CD14-positive monocyte (primary cell): ENCODE data around the gene INHBC. TPM values are rescaled to one million over a fixed set of nuclear protein-coding genes. Genes with fewer than 3 reads are reported as not detected.
A peak's percentile ranks its signal among the peaks of the same experiment; 100 is the strongest.

ENCODE experiments used
- DNase-seq, 3 donors: peaks; one replicate each; pipeline ENCODE4 v3.0.0-alpha.2; 2011 to 2022
- H2AFZ ChIP-seq: 2 replicates; pipeline ENCODE4 v1.6.0; 2012; ENCODE audit warnings: mild to moderate bottlenecking, low read depth, low read length, inconsistent platforms; ENCODE audit not compliant: insufficient read depth, poor library complexity, severe bottlenecking
- H3K27ac ChIP-seq, 2 donors: 1 replicate in 1 of 2; 2 replicates in 1 of 2; pipeline ENCODE4 v1.5.1; 2012 to 2013; ENCODE audit warnings: low read length in 2 of 2, control low read depth in 1 of 2, inconsistent platforms in 1 of 2, low read depth in 1 of 2, mild to moderate bottlenecking in 1 of 2
- H3K27me3 ChIP-seq, 2 donors: one replicate each; pipeline versions ENCODE4 v1.6.0 to v1.6.1; 2011 to 2013; ENCODE audit warnings: low read length in 2 of 2; ENCODE audit not compliant: control insufficient read depth in 2 of 2, insufficient read depth in 2 of 2
- H3K36me3 ChIP-seq, 2 donors: replicated peaks in 1 of 2; 1 replicate in 1 of 2; 2 replicates in 1 of 2; pipeline versions ENCODE4 v1.5.1 to v1.6.1; 2012 to 2013; ENCODE audit warnings: low read length in 2 of 2, control low read depth in 1 of 2, inconsistent platforms in 1 of 2, mild to moderate bottlenecking in 1 of 2; ENCODE audit not compliant: insufficient read depth in 2 of 2, control insufficient read depth in 1 of 2
- H3K4me1 ChIP-seq, 2 donors: 1 replicate in 1 of 2; 2 replicates in 1 of 2; pipeline versions ENCODE4 v1.5.1 to v1.6.1; 2012 to 2013; ENCODE audit warnings: low read length in 2 of 2, control low read depth in 1 of 2, inconsistent platforms in 1 of 2, mild to moderate bottlenecking in 1 of 2, moderate library complexity in 1 of 2; ENCODE audit not compliant: insufficient read depth in 2 of 2, control insufficient read depth in 1 of 2
- H3K4me2 ChIP-seq: replicated peaks from 2 replicates; pipeline ENCODE3; 2012; ENCODE audit warnings: low read length, moderate library complexity, mild to moderate bottlenecking; ENCODE audit not compliant: poor library complexity, severe bottlenecking; ENCODE audit errors: extremely low read depth
- H3K4me3 ChIP-seq, 3 experiments: fragments of 200-600 bp in 1 of 3; sonication (generic) in 1 of 3; replicated peaks in 1 of 3; 1 replicate in 2 of 3; 2 replicates in 1 of 3; pipeline ENCODE4 v1.5.1; 2011 to 2013; ENCODE audit warnings: low read length in 3 of 3, mild to moderate bottlenecking in 3 of 3, control low read depth in 2 of 3, low read depth in 2 of 3, inconsistent platforms in 1 of 3, moderate library complexity in 1 of 3
- H3K79me2 ChIP-seq: 2 replicates; pipeline ENCODE4 v1.6.0; 2012; ENCODE audit warnings: mild to moderate bottlenecking, control low read depth, inconsistent platforms, low read length, moderate library complexity; ENCODE audit not compliant: insufficient read depth
- H3K9ac ChIP-seq: 2 replicates; pipeline ENCODE4 v1.6.0; 2017; ENCODE audit warnings: low read length, mild to moderate bottlenecking; ENCODE audit not compliant: insufficient read depth, poor library complexity, severe bottlenecking
- H3K9me3 ChIP-seq, 2 donors: replicated peaks in 1 of 2; 1 replicate in 1 of 2; 2 replicates in 1 of 2; pipeline versions ENCODE4 v1.5.1 to v1.6.1; 2012 to 2013; ENCODE audit warnings: low read length in 2 of 2, control low read depth in 1 of 2; ENCODE audit not compliant: control insufficient read depth in 1 of 2, insufficient read depth in 1 of 2
- H4K20me1 ChIP-seq: 2 replicates; pipeline ENCODE4 v1.6.0; 2012; ENCODE audit warnings: mild to moderate bottlenecking, low read length, control low read depth, moderate library complexity; ENCODE audit not compliant: insufficient read depth
- H3K27ac Mint-ChIP-seq, 7 donors: one replicate each; pipeline ENCODE4 v1.8.0; 2020; ENCODE audit warnings: mild to moderate bottlenecking in 7 of 7, mixed read lengths in 7 of 7, moderate library complexity in 6 of 7, inconsistent platforms in 2 of 7
- H3K27me3 Mint-ChIP-seq, 3 donors: one replicate each; pipeline ENCODE4 v1.8.0; 2021 to 2022; ENCODE audit warnings: low read depth in 3 of 3, mild to moderate bottlenecking in 3 of 3, mixed read lengths in 3 of 3, moderate library complexity in 3 of 3, inconsistent platforms in 1 of 3
- H3K36me3 Mint-ChIP-seq, 2 donors: one replicate each; pipeline ENCODE4 v1.8.0; 2020; ENCODE audit warnings: mixed read lengths in 2 of 2, inconsistent platforms in 1 of 2, mild to moderate bottlenecking in 1 of 2
- H3K4me1 Mint-ChIP-seq: one replicate; pipeline ENCODE4 v1.8.0; 2020; ENCODE audit warnings: mild to moderate bottlenecking, mixed read lengths
- H3K4me3 Mint-ChIP-seq, 2 donors: one replicate each; pipeline ENCODE4 v1.8.0; 2020; ENCODE audit warnings: mild to moderate bottlenecking in 2 of 2, mixed read lengths in 2 of 2, moderate library complexity in 1 of 2
- H3K9me3 Mint-ChIP-seq, 7 donors: one replicate each; pipeline ENCODE4 v1.8.0; 2020 to 2022; ENCODE audit warnings: mixed read lengths in 7 of 7, mild to moderate bottlenecking in 6 of 7, moderate library complexity in 6 of 7, inconsistent platforms in 2 of 7
- CTCF ChIP-seq: fragments of 200-600 bp; IDR thresholded peaks from one replicate; pipeline ENCODE4 v1.8.0; 2022; ENCODE audit warnings: antibody characterized with exemption, mild to moderate bottlenecking
- WGBS: methylation state at CpG from one replicate; pipeline ENCODE4 v1.1.5; 2013; ENCODE audit warnings: missing lambda C conversion rate; ENCODE audit not compliant: insufficient coverage; 5-methylcytosine and 5-hydroxymethylcytosine counted together
- intact Hi-C, 2 donors: fragments of 100-400 bp; cut with micrococcal nuclease; formaldehyde crosslinking; loops; one replicate each; pipeline versions ENCODE4 v1.15.0 to v1.15.1; 2023
- polyA plus RNA-seq, 3 donors: library from polyadenylated mRNA; depleted of rRNA in 1 of 3; unstranded in 2 of 3; stranded (reverse) in 1 of 3; fragments of 300-500 nt in 2 of 3; fragments of >200 nt in 1 of 3; fragmentation: Illumina TruSeq in 2 of 3; gene quantifications; 1 replicate in 2 of 3; 2 replicates in 1 of 3; pipeline ENCODE4 v1.2.3, GENCODE V29; 2012 to 2021

Gene INHBC
- polyA plus RNA-seq, 3 donors, result not detected

- no peaks in the 10 kb centered on the region for H3K27me3 Mint-ChIP-seq
- DNase-seq, result peak; percentile 96 to 98 (median 97)
- peaks cover 3% of the 10 kb centered on the region in 2 donors for H3K36me3 Mint-ChIP-seq
- H3K27ac Mint-ChIP-seq, result peak within 1 kb of the TSS; percentile 97 to 99 (median 99)
- no peak for TF ChIP-seq CTCF
- WGBS, result 0% methylated on average over 19 of the region's 41 CpGs
- Histone ChIP-seq H3K36me3 (no peaks in the 10 kb centered on the region), H3K4me1 (peaks cover 15 to 21% of the 10 kb centered on the region in 2 donors), H3K79me2 (peaks cover 36% of the 10 kb centered on the region), H3K27me3 (no peaks in the 10 kb centered on the region), H3K4me3 (peak within 1 kb of the TSS; percentile 60 to 82 (median 82)), H3K9me3 (no peaks in the 10 kb centered on the region), H3K9ac (peak within 1 kb of the TSS; percentile 84), H2AFZ (peak within 1 kb of the TSS; percentile 90), H4K20me1 (no peaks in the 10 kb centered on the region), H3K4me2 (peak within 1 kb of the TSS; percentile 81), H3K27ac (peak within 1 kb of the TSS; percentile 71 to 99)
- H3K4me1 Mint-ChIP-seq, result peaks cover 29% of the 10 kb centered on the region
- intact Hi-C loops, result no loop called here
- H3K9me3 Mint-ChIP-seq, result peaks cover 0 to 1% (median 0%) of the 10 kb centered on the region in 7 donors
- H3K4me3 Mint-ChIP-seq, result peak within 1 kb of the TSS; percentile 89 to 99
These were observed 3.5 kb upstream of the INHBC start, which contains the start of gene R3HDM2 for GRCh38 chr12:57430931-57431566. TSS of gene R3HDM2 (minus strand) at chr12:57431043. CDS start at chr12:57310428, 120,615 bp downstream.

GRCh38 chr12:57431654-57432188 lies 2.9 kb upstream of the INHBC start:
- WGBS, result no CpG with 5 or more reads among the region's 11 CpGs

More at GRCh38 chr12:57431654-57432188, 2.9 kb upstream of the INHBC start:
- peaks cover 0 to 1% (median 0%) of the 10 kb centered on the region in 7 donors for H3K9me3 Mint-ChIP-seq
- peak overlapping the region; percentile 60 to 82 (median 82) for H3K4me3 ChIP-seq
- H3K4me1 Mint-ChIP-seq, result peaks cover 29% of the 10 kb centered on the region
- H3K4me3 Mint-ChIP-seq, result peak overlapping the region; percentile 83 to 95
- peak overlapping the region; percentile 97 to 99 (median 99) for H3K27ac Mint-ChIP-seq
- H3K27me3 Mint-ChIP-seq, result no peaks in the 10 kb centered on the region
- intact Hi-C loops, result no loop called here
- H3K4me2 ChIP-seq, result peak overlapping the region; percentile 81
- no peaks in the 10 kb centered on the region for H3K9me3 ChIP-seq
- TF ChIP-seq CTCF, result no peak
- H3K36me3 ChIP-seq, result no peaks in the 10 kb centered on the region
- H3K79me2 ChIP-seq, result peaks cover 29% of the 10 kb centered on the region
- H3K36me3 Mint-ChIP-seq, result peaks cover under 1 to 3% of the 10 kb centered on the region in 2 donors
- peaks cover 15 to 21% of the 10 kb centered on the region in 2 donors for H3K4me1 ChIP-seq
- H4K20me1 ChIP-seq, result no peaks in the 10 kb centered on the region
- peak overlapping the region; percentile 90 for H2AFZ ChIP-seq
- H3K27me3 ChIP-seq, result no peaks in the 10 kb centered on the region
- no peak for DNase-seq
- peak overlapping the region; percentile 84 for H3K9ac ChIP-seq
- H3K27ac ChIP-seq, result peak overlapping the region in 1 of 2 donors; percentile 99
